ENCODE measurements around the gene ADRA2B. TPM values are rescaled to one million over a fixed set of nuclear protein-coding genes. Genes with fewer than 3 reads are reported as not detected.

The ADRA2B gene
- total and polyA plus RNA-seq, 12 donors: 1.5 to 7.3 (median 3.4) TPM

DNA sequence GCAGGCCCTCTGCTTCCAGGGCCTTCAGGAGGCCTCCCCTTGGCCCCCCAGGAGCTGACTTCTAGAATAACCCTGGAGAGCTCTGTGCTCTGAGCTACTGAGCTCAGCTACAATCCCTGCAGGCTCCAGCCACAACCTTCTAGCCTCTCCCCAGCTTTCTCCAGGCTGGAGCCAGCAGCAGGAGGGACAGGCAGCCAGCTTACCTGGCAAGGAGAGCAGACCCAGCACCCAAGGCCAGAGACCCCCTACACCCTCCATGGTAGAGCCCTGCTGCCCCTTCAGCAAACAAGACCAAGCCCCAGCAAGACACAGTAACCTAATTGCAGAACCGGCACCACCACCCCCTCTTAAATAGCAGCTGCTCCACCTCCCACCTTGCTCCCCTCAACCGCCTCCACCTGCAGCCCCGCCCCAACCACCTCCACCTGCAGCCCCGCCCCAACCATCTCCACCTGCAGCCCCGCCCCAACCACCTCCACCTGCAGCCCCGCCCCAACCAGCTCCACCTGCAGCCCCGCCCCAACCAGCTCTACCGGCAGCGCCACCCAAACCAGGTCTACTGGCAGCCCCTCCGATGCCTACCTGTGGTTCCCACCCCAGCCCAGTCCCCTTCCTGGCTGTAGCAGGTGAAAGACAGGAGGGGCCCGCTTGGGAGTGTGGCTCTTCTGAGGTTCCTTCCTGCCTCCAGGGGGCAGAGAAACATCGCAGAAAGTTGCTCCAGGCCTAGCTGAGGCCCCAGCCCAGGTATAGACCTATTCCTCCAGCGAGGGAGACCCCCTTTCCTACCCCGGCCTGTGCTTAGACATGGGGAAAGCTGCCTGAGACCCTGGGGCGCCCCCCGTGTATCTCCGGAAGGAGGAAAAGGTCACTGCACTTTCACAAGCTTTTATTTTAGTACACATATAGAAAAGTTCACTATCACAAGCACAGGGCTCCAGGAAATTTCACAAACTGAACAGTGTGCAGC lies 22.1 kb upstream of the ADRA2B start, which contains the start of gene ASTL:
ASTL (minus strand) TSS at position 324 of the 967 bp plus-strand sequence; CDS start at position 258, 66 bp downstream.
- peaks cover 0 to under 1% (median 0%) of the 10 kb centered on the region in 9 donors for H3K36me3 ChIP-seq
- no peak within 1 kb of the TSS for H3K27ac ChIP-seq
- intact Hi-C loops (cut with DNase I): loop anchor here in 7 of 10 donors (2.0 to 10.0 kb wide), 7 partner anchors 34 to 374 kb away; partner anchors contain the start of gene NEURL3 (in 3 of the 7)
- ATAC-seq (peak in 7 of 8 donors; percentile 35 to 72 (median 62)), DNase-seq (peak in 1 of 2 donors; percentile 32)
- H3K4me3 ChIP-seq: no peak within 1 kb of the TSS
- peaks cover 0 to 14% (median 0%) of the 10 kb centered on the region in 7 donors for H3K27me3 ChIP-seq
- H3K4me1 ChIP-seq: peaks cover 0 to 8% (median 0%) of the 10 kb centered on the region in 9 donors
- TF ChIP-seq, protein P1, sequence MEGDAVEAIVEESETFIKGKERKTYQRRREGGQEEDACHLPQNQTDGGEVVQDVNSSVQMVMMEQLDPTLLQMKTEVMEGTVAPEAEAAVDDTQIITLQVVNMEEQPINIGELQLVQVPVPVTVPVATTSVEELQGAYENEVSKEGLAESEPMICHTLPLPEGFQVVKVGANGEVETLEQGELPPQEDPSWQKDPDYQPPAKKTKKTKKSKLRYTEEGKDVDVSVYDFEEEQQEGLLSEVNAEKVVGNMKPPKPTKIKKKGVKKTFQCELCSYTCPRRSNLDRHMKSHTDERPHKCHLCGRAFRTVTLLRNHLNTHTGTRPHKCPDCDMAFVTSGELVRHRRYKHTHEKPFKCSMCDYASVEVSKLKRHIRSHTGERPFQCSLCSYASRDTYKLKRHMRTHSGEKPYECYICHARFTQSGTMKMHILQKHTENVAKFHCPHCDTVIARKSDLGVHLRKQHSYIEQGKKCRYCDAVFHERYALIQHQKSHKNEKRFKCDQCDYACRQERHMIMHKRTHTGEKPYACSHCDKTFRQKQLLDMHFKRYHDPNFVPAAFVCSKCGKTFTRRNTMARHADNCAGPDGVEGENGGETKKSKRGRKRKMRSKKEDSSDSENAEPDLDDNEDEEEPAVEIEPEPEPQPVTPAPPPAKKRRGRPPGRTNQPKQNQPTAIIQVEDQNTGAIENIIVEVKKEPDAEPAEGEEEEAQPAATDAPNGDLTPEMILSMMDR (IDR thresholded peaks at IDR 0.05): peak; percentile 11 to 63 (median 52)
- WGBS, 2 donors: 15 to 17% methylated on average over 16 to 17 of the region's 17 CpGs
- no peaks in the 10 kb centered on the region for H3K9me3 ChIP-seq

DNA sequence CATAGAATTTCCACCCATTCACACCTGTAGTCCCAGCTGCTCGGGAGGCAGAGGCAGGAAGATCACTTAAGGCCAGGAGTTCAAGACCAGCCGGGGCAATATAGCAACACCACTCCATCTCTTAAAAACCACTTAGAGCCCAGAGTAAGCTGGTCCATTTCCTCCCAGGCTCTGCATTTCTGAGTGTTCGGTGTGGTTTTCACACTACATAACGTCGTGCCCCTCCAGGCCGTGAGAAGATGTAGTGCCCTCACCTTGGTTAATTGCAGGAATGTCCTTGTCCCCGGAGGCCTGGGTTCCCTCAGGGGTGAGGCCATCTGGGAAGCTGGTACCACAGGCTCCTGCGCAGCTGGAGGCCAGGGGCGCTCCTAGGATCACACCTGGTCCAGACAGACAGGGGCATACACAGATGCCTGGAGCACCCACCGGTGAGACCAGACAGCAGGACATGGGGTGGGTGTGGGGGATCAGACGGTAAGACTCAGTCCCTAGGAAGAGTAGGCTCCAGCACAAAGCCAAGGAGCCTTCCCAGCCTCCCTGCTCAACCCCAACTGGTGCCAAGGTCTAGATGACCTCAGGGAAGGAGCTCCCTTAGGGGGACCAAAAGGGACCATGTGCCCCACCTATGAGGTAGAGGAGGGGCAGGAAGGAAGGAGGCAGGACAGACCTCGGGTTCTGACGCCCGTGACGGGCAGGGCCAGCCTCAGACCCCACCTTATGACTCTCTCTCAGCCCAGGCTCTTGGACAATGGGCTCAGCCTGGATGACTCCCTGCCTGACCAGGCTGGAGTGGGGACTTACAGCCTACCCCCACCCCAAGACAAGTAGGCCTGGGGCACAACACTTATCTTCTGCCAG lies 21.2 kb upstream of the ADRA2B start:
- Histone ChIP-seq H3K27me3 (peaks cover 0 to 16% (median 0%) of the 10 kb centered on the region in 7 donors), H3K27ac (no peak overlapping the region), H3K4me3 (no peak overlapping the region), H3K4me1 (peaks cover 0 to 3% (median 0%) of the 10 kb centered on the region in 9 donors), H3K9me3 (no peaks in the 10 kb centered on the region), H3K36me3 (no peaks in the 10 kb centered on the region)
- DNase-seq (peak in 1 of 2 donors; percentile 9), ATAC-seq (peak in 3 of 8 donors; percentile 5 to 23 (median 16))
- intact Hi-C loops (cut with DNase I): loop anchor here in 7 of 10 donors (2.0 to 10.0 kb wide), 7 partner anchors 35 to 375 kb away; partner anchors contain the start of gene NEURL3 (in 3 of the 7)
- TF ChIP-seq, protein P1 (IDR thresholded peaks at IDR 0.05): no peak
- 82 to 91% methylated on average over 15 of the region's 15 CpGs for WGBS, 2 donors

DNA sequence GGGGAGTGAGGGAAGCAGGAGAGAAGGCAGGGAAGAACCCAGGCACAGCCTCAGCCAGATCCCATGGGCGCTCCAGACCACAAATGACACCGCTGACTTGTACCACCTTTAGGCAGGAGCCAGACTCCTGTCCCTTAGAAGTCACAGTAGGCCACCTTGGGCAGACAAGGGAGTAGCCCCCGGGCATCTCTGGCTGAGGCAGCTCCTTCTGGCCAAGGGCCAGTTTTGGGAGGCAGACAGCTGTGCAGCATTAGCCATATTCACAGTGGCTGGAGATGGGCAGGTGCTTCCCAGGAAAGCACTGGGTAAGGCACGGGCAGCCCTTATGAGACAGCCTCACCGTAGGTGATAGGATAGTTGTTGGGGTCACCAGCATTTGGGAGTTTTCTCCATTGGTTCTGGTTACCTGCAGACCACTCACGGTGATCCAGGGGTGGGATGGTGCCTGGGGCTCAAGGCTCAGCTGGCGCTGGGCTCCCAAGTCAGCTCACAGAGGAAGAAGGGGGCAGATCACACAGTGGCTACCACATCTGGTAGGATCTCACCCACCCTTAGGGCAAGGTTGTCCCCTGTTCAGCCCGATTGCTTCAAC lies 19.9 kb upstream of the ADRA2B start:
- intact Hi-C loops (cut with DNase I): loop anchor here in 6 of 10 donors (5.0 to 10.0 kb wide), 5 partner anchors 36 to 376 kb away; partner anchors contain the start of gene NEURL3 (in 3 of the 6)
- Histone ChIP-seq H3K9me3 (no peaks in the 10 kb centered on the region), H3K4me3 (no peak overlapping the region), H3K27ac (no peak overlapping the region), H3K36me3 (no peaks in the 10 kb centered on the region), H3K27me3 (peaks cover 0 to 16% (median 0%) of the 10 kb centered on the region in 7 donors), H3K4me1 (no peaks in the 10 kb centered on the region)
- no peak for ATAC-seq
- DNase-seq: no peak
- 83 to 87% methylated on average over 8 of the region's 8 CpGs for WGBS, 2 donors
- TF ChIP-seq, protein P1 (IDR thresholded peaks at IDR 0.05): no peak

Data from heart right ventricle (tissue), 16 donors.